ENCODE results near the gene PITRM1.
"Not testable (repeated sequence)": the region's sequence is repeated elsewhere in the genome, so short reads cannot be mapped to it uniquely, and the experiment has no call there.

PITRM1 gene

GRCh38 chr10:3122486-3123205 is 49.9 kb downstream of the PITRM1 start:
- DNase-seq (ENCODE audit: low read depth in 2 of 2) = no peak

- DNase-seq (ENCODE audit: low read depth in 2 of 2) = no peak
These were observed 50.5 kb downstream of the PITRM1 start for GRCh38 chr10:3122034-3122433.

- no peak for DNase-seq (ENCODE audit: low read depth in 2 of 2)
These were observed 52.7 kb downstream of the PITRM1 start for GRCh38 chr10:3119796-3120459.

GRCh38 chr10:3118641-3119091 is 53.9 kb downstream of the PITRM1 start:
- DNase-seq (ENCODE audit: low read depth in 2 of 2) = no peak

- DNase-seq (ENCODE audit: low read depth in 2 of 2) = no peak
These were observed 55.1 kb downstream of the PITRM1 start for GRCh38 chr10:3117486-3117885.

GRCh38 chr10:3116508-3117100 is 56.0 kb downstream of the PITRM1 start:
- no peak for DNase-seq (ENCODE audit: low read depth in 2 of 2)

GRCh38 chr10:3115685-3116084 is 56.9 kb downstream of the PITRM1 start:
- DNase-seq (ENCODE audit: low read depth in 2 of 2) = no peak

- DNase-seq (ENCODE audit: low read depth in 2 of 2) = no peak
These were observed 59.2 kb downstream of the PITRM1 start for GRCh38 chr10:3113343-3113720.

GRCh38 chr10:3111621-3112163 is 60.9 kb downstream of the PITRM1 start:
- DNase-seq (ENCODE audit: low read depth in 2 of 2) = no peak

- DNase-seq (ENCODE audit: low read depth in 2 of 2) = no peak
These were observed 61.6 kb downstream of the PITRM1 start for GRCh38 chr10:3110782-3111620.

- no peak for DNase-seq (ENCODE audit: low read depth in 2 of 2)
These were observed 62.9 kb downstream of the PITRM1 start for GRCh38 chr10:3109633-3110032.

- DNase-seq (ENCODE audit: low read depth in 2 of 2) = no peak
These were observed 63.4 kb downstream of the PITRM1 start for GRCh38 chr10:3109196-3109595.

- DNase-seq (ENCODE audit: low read depth in 2 of 2) = no peak
These were observed 63.9 kb downstream of the PITRM1 start for GRCh38 chr10:3108575-3109105.

GRCh38 chr10:3108033-3108432 is 64.5 kb downstream of the PITRM1 start:
- DNase-seq (ENCODE audit: low read depth in 2 of 2) = no peak

GRCh38 chr10:3107426-3107961 is 65.1 kb downstream of the PITRM1 start:
- no peak for DNase-seq (ENCODE audit: low read depth in 2 of 2)

- DNase-seq (ENCODE audit: low read depth in 2 of 2) = no peak
These were observed 65.6 kb downstream of the PITRM1 start for GRCh38 chr10:3106928-3107425.

- not testable (repeated sequence) for DNase-seq (ENCODE audit: low read depth in 2 of 2)
These were observed 66.3 kb downstream of the PITRM1 start for GRCh38 chr10:3106328-3106727.

- no peak for DNase-seq (ENCODE audit: low read depth in 2 of 2)
These were observed 66.7 kb downstream of the PITRM1 start for GRCh38 chr10:3105905-3106304.

- DNase-seq (ENCODE audit: low read depth in 2 of 2) = no peak
These were observed 67.4 kb downstream of the PITRM1 start for GRCh38 chr10:3105166-3105565.

GRCh38 chr10:3104251-3104918 is 68.2 kb downstream of the PITRM1 start:
- no peak for DNase-seq (ENCODE audit: low read depth in 2 of 2)

- no peak for DNase-seq (ENCODE audit: low read depth in 2 of 2)
These were observed 68.9 kb downstream of the PITRM1 start for GRCh38 chr10:3103646-3104045.

Measured in stimulated activated CD8-positive, alpha-beta memory T cell treated with anti-CD3 and anti-CD28 coated beads, Interleukin-7, amount 100 ng/mL, for 4 hours (primary cell).